GM23338 (cell line): ENCODE measurements around the gene ZNF561. TPM values are rescaled to one million over a fixed set of nuclear protein-coding genes. Genes with fewer than 3 reads are reported as not detected.

Experiments
- ATAC-seq: fragments of 200-7000 bp; cut with Tn5 transposase; 3 replicates; pipeline ENCODE4 v1.9.1; 2020
- DNase-seq: peaks from one replicate; pipeline ENCODE4 v3.0.0-alpha.2; 2015; ENCODE audit warnings: low spot score
- H2AFZ ChIP-seq: fragments of 200-600 bp; sonication (generic); 2 replicates; pipeline ENCODE4 v1.8.0; 2016; ENCODE audit warnings: antibody characterized with exemption, mild to moderate bottlenecking, moderate library complexity
- H3F3A ChIP-seq: fragments of 200-600 bp; sonication (generic); replicated peaks from 2 replicates; pipeline ENCODE4 v1.8.0; 2017; ENCODE audit warnings: antibody characterized with exemption, mixed run types, low read depth
- H3K27ac ChIP-seq: fragments of 200-600 bp; sonication (generic); 2 replicates; pipeline ENCODE4 v1.6.1; 2016; ENCODE audit warnings: low read depth
- H3K27me3 ChIP-seq: fragments of 200-600 bp; sonication (generic); 2 replicates; pipeline ENCODE4 v1.8.0; 2016; ENCODE audit warnings: mild to moderate bottlenecking, mixed run types, moderate library complexity; ENCODE audit not compliant: insufficient read depth
- H3K36me3 ChIP-seq: fragments of 200-600 bp; sonication (generic); 2 replicates; pipeline ENCODE4 v1.8.0; 2016; ENCODE audit warnings: mild to moderate bottlenecking; ENCODE audit not compliant: insufficient read depth
- H3K4me1 ChIP-seq: fragments of 200-600 bp; sonication (generic); 2 replicates; pipeline ENCODE4 v1.8.0; 2016; ENCODE audit warnings: mild to moderate bottlenecking, moderate library complexity; ENCODE audit not compliant: insufficient read depth
- H3K4me2 ChIP-seq: fragments of 200-600 bp; sonication (generic); 2 replicates; pipeline ENCODE4 v1.7.1; 2017; ENCODE audit warnings: mixed run types
- H3K4me3 ChIP-seq: fragments of 200-600 bp; sonication (generic); 2 replicates; pipeline ENCODE4 v1.6.1; 2016; ENCODE audit warnings: mixed run types
- H3K79me2 ChIP-seq: fragments of 200-600 bp; sonication (generic); replicated peaks from 2 replicates; pipeline ENCODE4 v1.8.0; 2017; ENCODE audit warnings: mild to moderate bottlenecking; ENCODE audit not compliant: insufficient read depth
- H3K9me2 ChIP-seq: fragments of 200-600 bp; sonication (generic); 2 replicates; pipeline ENCODE4 v1.8.0; 2017; ENCODE audit not compliant: insufficient read depth
- H4K20me1 ChIP-seq: fragments of 200-600 bp; sonication (generic); replicated peaks from 2 replicates; pipeline ENCODE4 v1.8.0; 2017; ENCODE audit warnings: mild to moderate bottlenecking; ENCODE audit not compliant: insufficient read depth
- H3K27ac Mint-ChIP-seq: 2 replicates; pipeline ENCODE4 v1.8.0; 2020; ENCODE audit warnings: inconsistent platforms, mild to moderate bottlenecking, moderate library complexity, mixed read lengths
- H3K27me3 Mint-ChIP-seq: 3 replicates; pipeline ENCODE4 v1.8.0; 2022; ENCODE audit warnings: low read depth, mild to moderate bottlenecking, moderate library complexity, mixed read lengths, inconsistent platforms; ENCODE audit not compliant: insufficient read depth, poor library complexity
- H3K36me3 Mint-ChIP-seq: 3 replicates; pipeline ENCODE4 v1.8.0; 2021; ENCODE audit warnings: low read depth, mild to moderate bottlenecking, inconsistent platforms, moderate library complexity, mixed read lengths
- H3K4me1 Mint-ChIP-seq: 3 replicates; pipeline ENCODE4 v1.8.0; 2020; ENCODE audit warnings: mild to moderate bottlenecking, inconsistent platforms, mixed read lengths
- H3K4me3 Mint-ChIP-seq: 3 replicates; pipeline ENCODE4 v1.8.0; 2021; ENCODE audit warnings: moderate library complexity, mild to moderate bottlenecking, inconsistent platforms, mixed read lengths
- H3K9me3 Mint-ChIP-seq: 3 replicates; pipeline ENCODE4 v1.8.0; 2020; ENCODE audit warnings: moderate library complexity, mild to moderate bottlenecking, inconsistent platforms, mixed read lengths
- POLR2AphosphoS5 ChIP-seq: IDR thresholded peaks from 2 replicates; pipeline ENCODE4 v1.6.1; 2016; ENCODE audit warnings: antibody characterized with exemption, low read depth
- STAT1 ChIP-seq: IDR thresholded peaks from one replicate; pipeline ENCODE4 v1.6.1; 2016; ENCODE audit warnings: antibody characterized with exemption; ENCODE audit not compliant: unreplicated experiment
- polyA plus RNA-seq: library from polyadenylated mRNA; unstranded; fragments of >200 nt; fragmentation: Nextera tagmentation; extraction: Ambion mirVana; gene quantifications from 2 replicates; pipeline ENCODE4 v1.2.1, GENCODE V29; 2016
- total RNA-seq: library from RNA; depleted of rRNA; stranded (reverse); fragments of >200 nt; shearing (Covaris generic); gene quantifications from 2 replicates; pipeline ENCODE4 v1.2.3, GENCODE V29; 2014
- TF ChIP-seq, protein P1 (sequence below): IDR thresholded peaks from one replicate; pipeline ENCODE4 v1.6.1; 2018; ENCODE audit warnings: antibody characterized with exemption; ENCODE audit not compliant: unreplicated experiment
- TF ChIP-seq, protein P2 (sequence below): fragments of 250-450 bp; sonication (Bioruptor Pico); IDR thresholded peaks from 2 replicates; pipeline ENCODE4 v1.5.0; 2020; ENCODE audit warnings: mild to moderate bottlenecking, moderate library complexity
- TF ChIP-seq, protein P3 (sequence below): IDR thresholded peaks from 2 replicates; pipeline ENCODE4 v1.6.1; 2016; ENCODE audit warnings: antibody characterized with exemption

ZNF561 gene
- total and polyA plus RNA-seq, 2 experiments from 2014 or later = 22.7 to 71.1 TPM

DNA sequence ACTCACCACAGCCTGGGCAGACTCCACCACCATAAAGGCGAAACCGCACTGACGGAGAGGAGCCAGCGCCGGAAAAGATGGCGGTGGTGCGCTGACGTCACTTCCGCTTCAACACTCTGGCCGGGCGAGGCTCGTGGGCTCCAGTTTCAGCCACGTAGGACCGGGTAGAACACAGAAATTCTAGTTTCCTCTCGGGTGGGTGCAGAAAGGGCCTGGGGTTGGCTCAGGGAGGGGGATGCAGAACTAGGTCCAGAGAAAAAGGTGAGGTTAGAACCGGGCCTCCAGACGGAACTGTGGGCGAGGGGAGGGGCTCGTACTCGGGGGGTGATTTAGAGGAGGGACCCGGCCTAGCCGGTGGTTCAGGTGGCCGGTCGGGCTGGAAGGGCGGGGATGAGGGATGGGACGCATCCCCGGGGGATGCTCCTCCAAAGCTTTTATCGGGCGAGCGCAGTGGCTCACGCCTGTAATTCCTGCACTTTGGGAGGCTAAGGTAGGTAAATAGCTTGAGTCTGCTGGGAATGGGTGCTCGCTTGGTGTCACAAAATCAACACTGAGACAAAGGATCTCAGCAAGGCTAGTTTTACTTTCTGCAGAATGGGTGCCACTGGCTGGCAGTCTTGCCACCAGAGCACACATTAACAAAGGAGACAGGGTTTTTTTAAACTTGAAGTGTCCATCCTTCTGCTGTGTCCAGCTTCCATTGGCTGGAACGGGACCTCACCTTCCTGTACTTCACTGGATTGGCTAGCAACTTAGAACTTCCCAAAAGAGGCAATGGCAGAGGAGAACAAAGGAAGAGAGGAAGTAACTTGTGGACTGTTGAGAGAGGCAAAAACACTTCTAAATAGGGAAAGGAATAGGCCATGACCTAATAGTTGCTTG is at the start of gene ZNF561 (continued):
- TF ChIP-seq, protein P1, sequence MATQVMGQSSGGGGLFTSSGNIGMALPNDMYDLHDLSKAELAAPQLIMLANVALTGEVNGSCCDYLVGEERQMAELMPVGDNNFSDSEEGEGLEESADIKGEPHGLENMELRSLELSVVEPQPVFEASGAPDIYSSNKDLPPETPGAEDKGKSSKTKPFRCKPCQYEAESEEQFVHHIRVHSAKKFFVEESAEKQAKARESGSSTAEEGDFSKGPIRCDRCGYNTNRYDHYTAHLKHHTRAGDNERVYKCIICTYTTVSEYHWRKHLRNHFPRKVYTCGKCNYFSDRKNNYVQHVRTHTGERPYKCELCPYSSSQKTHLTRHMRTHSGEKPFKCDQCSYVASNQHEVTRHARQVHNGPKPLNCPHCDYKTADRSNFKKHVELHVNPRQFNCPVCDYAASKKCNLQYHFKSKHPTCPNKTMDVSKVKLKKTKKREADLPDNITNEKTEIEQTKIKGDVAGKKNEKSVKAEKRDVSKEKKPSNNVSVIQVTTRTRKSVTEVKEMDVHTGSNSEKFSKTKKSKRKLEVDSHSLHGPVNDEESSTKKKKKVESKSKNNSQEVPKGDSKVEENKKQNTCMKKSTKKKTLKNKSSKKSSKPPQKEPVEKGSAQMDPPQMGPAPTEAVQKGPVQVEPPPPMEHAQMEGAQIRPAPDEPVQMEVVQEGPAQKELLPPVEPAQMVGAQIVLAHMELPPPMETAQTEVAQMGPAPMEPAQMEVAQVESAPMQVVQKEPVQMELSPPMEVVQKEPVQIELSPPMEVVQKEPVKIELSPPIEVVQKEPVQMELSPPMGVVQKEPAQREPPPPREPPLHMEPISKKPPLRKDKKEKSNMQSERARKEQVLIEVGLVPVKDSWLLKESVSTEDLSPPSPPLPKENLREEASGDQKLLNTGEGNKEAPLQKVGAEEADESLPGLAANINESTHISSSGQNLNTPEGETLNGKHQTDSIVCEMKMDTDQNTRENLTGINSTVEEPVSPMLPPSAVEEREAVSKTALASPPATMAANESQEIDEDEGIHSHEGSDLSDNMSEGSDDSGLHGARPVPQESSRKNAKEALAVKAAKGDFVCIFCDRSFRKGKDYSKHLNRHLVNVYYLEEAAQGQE = peak; percentile 11

DNA sequence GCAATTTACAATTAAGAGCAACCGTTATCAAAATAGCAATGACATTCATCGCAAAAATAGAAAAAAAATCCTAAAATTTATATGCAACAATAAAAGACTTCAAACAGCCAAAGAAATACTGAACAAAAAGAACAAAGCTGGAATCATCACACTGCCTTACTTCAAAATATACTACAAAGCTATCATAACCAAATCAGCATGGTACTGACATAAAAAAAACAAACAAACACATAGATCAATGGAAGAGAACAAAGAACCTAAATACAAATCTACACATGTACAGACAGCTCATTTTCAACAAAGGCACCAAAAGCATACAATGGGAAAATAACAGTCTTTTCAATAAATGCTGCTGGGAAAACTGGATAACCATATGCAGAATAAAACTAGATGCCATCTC is 47.5 kb upstream of the ZNF561 start:
- H3K9me3 Mint-ChIP-seq = peaks cover 59% of the 10 kb centered on the region
- Histone ChIP-seq H4K20me1 (peaks cover 60% of the 10 kb centered on the region), H3K27ac (no peak overlapping the region), H3K4me3 (no peak overlapping the region), H3K36me3 (peaks cover 7% of the 10 kb centered on the region), H3K9me2 (no peaks in the 10 kb centered on the region), H3K4me1 (peaks cover 34% of the 10 kb centered on the region), H2AFZ (no peak overlapping the region), H3F3A (no peaks in the 10 kb centered on the region), H3K27me3 (no peaks in the 10 kb centered on the region), H3K79me2 (peaks cover 100% of the 10 kb centered on the region), H3K4me2 (no peak overlapping the region)
- H3K4me1 Mint-ChIP-seq = peaks cover 20% of the 10 kb centered on the region; the same call in 2 of the 3 replicates
- ATAC-seq (no peak), DNase-seq (no peak)
- H3K36me3 Mint-ChIP-seq = peaks cover 89% of the 10 kb centered on the region
- peaks cover 6% of the 10 kb centered on the region for H3K27me3 Mint-ChIP-seq
- TF ChIP-seq STAT1 (no peak), POLR2AphosphoS5 (no peak)
- TF ChIP-seq, protein P1 = no peak
- TF ChIP-seq, protein P2, sequence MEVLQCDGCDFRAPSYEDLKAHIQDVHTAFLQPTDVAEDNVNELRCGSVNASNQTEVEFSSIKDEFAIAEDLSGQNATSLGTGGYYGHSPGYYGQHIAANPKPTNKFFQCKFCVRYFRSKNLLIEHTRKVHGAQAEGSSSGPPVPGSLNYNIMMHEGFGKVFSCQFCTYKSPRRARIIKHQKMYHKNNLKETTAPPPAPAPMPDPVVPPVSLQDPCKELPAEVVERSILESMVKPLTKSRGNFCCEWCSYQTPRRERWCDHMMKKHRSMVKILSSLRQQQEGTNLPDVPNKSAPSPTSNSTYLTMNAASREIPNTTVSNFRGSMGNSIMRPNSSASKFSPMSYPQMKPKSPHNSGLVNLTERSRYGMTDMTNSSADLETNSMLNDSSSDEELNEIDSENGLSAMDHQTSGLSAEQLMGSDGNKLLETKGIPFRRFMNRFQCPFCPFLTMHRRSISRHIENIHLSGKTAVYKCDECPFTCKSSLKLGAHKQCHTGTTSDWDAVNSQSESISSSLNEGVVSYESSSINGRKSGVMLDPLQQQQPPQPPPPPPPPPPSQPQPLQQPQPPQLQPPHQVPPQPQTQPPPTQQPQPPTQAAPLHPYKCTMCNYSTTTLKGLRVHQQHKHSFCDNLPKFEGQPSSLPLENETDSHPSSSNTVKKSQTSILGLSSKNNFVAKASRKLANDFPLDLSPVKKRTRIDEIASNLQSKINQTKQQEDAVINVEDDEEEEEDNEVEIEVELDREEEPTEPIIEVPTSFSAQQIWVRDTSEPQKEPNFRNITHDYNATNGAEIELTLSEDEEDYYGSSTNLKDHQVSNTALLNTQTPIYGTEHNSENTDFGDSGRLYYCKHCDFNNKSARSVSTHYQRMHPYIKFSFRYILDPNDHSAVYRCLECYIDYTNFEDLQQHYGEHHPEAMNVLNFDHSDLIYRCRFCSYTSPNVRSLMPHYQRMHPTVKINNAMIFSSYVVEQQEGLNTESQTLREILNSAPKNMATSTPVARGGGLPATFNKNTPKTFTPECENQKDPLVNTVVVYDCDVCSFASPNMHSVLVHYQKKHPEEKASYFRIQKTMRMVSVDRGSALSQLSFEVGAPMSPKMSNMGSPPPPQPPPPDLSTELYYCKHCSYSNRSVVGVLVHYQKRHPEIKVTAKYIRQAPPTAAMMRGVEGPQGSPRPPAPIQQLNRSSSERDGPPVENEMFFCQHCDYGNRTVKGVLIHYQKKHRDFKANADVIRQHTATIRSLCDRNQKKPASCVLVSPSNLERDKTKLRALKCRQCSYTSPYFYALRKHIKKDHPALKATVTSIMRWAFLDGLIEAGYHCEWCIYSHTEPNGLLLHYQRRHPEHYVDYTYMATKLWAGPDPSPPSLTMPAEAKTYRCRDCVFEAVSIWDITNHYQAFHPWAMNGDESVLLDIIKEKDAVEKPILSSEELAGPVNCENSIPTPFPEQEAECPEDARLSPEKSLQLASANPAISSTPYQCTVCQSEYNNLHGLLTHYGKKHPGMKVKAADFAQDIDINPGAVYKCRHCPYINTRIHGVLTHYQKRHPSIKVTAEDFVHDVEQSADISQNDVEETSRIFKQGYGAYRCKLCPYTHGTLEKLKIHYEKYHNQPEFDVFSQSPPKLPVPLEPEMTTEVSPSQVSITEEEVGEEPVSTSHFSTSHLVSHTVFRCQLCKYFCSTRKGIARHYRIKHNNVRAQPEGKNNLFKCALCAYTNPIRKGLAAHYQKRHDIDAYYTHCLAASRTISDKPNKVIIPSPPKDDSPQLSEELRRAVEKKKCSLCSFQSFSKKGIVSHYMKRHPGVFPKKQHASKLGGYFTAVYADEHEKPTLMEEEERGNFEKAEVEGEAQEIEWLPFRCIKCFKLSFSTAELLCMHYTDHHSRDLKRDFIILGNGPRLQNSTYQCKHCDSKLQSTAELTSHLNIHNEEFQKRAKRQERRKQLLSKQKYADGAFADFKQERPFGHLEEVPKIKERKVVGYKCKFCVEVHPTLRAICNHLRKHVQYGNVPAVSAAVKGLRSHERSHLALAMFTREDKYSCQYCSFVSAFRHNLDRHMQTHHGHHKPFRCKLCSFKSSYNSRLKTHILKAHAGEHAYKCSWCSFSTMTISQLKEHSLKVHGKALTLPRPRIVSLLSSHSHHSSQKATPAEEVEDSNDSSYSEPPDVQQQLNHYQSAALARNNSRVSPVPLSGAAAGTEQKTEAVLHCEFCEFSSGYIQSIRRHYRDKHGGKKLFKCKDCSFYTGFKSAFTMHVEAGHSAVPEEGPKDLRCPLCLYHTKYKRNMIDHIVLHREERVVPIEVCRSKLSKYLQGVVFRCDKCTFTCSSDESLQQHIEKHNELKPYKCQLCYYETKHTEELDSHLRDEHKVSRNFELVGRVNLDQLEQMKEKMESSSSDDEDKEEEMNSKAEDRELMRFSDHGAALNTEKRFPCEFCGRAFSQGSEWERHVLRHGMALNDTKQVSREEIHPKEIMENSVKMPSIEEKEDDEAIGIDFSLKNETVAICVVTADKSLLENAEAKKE (CRISPR knock-in tag) = no peak
- TF ChIP-seq, protein P3, sequence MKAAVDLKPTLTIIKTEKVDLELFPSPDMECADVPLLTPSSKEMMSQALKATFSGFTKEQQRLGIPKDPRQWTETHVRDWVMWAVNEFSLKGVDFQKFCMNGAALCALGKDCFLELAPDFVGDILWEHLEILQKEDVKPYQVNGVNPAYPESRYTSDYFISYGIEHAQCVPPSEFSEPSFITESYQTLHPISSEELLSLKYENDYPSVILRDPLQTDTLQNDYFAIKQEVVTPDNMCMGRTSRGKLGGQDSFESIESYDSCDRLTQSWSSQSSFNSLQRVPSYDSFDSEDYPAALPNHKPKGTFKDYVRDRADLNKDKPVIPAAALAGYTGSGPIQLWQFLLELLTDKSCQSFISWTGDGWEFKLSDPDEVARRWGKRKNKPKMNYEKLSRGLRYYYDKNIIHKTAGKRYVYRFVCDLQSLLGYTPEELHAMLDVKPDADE = no peak
- H3K4me3 Mint-ChIP-seq = no peak overlapping the region
- no peak overlapping the region for H3K27ac Mint-ChIP-seq
